GM18870 (cell line): ENCODE data around the gene CACNA2D3.
"Not testable (repeated sequence)": the region's sequence is repeated elsewhere in the genome, so short reads cannot be mapped to it uniquely, and the experiment has no call there.

Experiments used
- ATAC-seq: cut with Tn5 transposase; IDR thresholded peaks from one replicate; pipeline ENCODE4 v1.9.1; 2021; ENCODE audit warnings: moderate library complexity; ENCODE audit not compliant: unreplicated experiment

Gene CACNA2D3

GRCh38 chr3:54122324-54123002, at the start of gene CACNA2D3:
CACNA2D3 (plus strand) TSS chr3:54122552.
- ATAC-seq: no peak

GRCh38 chr3:54073386-54073785, 49.0 kb upstream of the CACNA2D3 start:
- no peak for ATAC-seq

- no peak for ATAC-seq
Observed at GRCh38 chr3:54079314-54079713, 43.0 kb upstream of the CACNA2D3 start.

GRCh38 chr3:54079730-54080325, 42.5 kb upstream of the CACNA2D3 start:
- no peak for ATAC-seq

- no peak for ATAC-seq
Observed at GRCh38 chr3:54083921-54084320, 38.4 kb upstream of the CACNA2D3 start.

GRCh38 chr3:54085936-54086335, 36.4 kb upstream of the CACNA2D3 start:
- ATAC-seq: no peak

GRCh38 chr3:54086652-54087405, 35.5 kb upstream of the CACNA2D3 start:
- no peak for ATAC-seq

- ATAC-seq: no peak
Observed at GRCh38 chr3:54087581-54088410, 34.6 kb upstream of the CACNA2D3 start.

- ATAC-seq: no peak
Observed at GRCh38 chr3:54093491-54094248, 28.7 kb upstream of the CACNA2D3 start.

- no peak for ATAC-seq
Observed at GRCh38 chr3:54094926-54095325, 27.4 kb upstream of the CACNA2D3 start.

- no peak for ATAC-seq
Observed at GRCh38 chr3:54099381-54099780, 23.0 kb upstream of the CACNA2D3 start.

- ATAC-seq: no peak
Observed at GRCh38 chr3:54104084-54104483, 18.3 kb upstream of the CACNA2D3 start.

GRCh38 chr3:54116129-54116528, 6.2 kb upstream of the CACNA2D3 start:
- not testable (repeated sequence) for ATAC-seq

- no peak for ATAC-seq
Observed at GRCh38 chr3:54120657-54121413, 1.5 kb upstream of the CACNA2D3 start.

- no peak for ATAC-seq
Observed at GRCh38 chr3:54121414-54122323, 683 bp upstream of the CACNA2D3 start.

GRCh38 chr3:54123003-54123775, 837 bp downstream of the CACNA2D3 start:
- no peak for ATAC-seq

GRCh38 chr3:54123776-54124196, 1.4 kb downstream of the CACNA2D3 start:
- no peak for ATAC-seq

GRCh38 chr3:54125300-54125699, 2.9 kb downstream of the CACNA2D3 start:
- ATAC-seq: no peak
